LNCAP (cell line): ENCODE results near the gene KRTAP8-1.

Experiments
- TF ChIP-seq, protein P1 (sequence below): fragments of 450-650 bp; IDR thresholded peaks from 2 replicates; pipeline ENCODE4 v1.5.1; 2017; ENCODE audit warnings: mild to moderate bottlenecking

The KRTAP8-1 gene

DNA sequence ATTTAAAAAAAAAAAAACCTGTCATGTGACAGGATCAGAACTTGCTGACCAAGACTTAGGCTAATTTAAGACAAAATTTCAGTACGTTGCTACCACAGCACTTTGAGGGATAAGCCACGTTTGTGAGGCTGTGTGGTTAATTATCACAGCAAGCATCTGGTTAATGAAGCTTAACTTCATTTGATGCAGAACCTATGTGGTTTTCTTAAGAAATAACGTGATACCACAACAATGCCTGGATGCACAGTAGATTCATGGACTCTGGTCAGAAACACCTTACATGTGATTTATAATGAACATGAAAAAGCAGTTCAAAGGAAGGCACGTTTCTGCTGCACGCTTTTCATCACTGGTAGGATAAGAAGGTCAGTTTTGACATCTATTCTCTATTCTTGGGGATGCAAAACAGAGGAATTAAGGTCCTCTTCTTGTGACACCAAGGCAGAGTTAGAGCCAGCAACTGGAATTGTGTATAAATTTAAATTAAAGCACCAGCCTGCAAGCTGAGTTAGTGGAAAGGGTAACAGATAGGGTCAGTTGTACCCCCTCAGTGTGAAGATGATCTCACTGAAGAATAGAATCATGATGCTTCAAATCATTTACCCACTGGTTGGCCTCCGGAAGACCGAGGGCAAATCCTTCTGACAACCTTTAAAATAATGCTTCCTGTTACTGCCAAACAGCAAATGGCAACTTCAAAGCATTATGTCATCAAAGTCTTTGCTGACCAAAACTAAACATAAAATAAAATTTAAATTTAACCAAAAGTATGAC lies 6.0 kb upstream of the KRTAP8-1 start:
- TF ChIP-seq, protein P1, sequence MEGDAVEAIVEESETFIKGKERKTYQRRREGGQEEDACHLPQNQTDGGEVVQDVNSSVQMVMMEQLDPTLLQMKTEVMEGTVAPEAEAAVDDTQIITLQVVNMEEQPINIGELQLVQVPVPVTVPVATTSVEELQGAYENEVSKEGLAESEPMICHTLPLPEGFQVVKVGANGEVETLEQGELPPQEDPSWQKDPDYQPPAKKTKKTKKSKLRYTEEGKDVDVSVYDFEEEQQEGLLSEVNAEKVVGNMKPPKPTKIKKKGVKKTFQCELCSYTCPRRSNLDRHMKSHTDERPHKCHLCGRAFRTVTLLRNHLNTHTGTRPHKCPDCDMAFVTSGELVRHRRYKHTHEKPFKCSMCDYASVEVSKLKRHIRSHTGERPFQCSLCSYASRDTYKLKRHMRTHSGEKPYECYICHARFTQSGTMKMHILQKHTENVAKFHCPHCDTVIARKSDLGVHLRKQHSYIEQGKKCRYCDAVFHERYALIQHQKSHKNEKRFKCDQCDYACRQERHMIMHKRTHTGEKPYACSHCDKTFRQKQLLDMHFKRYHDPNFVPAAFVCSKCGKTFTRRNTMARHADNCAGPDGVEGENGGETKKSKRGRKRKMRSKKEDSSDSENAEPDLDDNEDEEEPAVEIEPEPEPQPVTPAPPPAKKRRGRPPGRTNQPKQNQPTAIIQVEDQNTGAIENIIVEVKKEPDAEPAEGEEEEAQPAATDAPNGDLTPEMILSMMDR = no peak

DNA sequence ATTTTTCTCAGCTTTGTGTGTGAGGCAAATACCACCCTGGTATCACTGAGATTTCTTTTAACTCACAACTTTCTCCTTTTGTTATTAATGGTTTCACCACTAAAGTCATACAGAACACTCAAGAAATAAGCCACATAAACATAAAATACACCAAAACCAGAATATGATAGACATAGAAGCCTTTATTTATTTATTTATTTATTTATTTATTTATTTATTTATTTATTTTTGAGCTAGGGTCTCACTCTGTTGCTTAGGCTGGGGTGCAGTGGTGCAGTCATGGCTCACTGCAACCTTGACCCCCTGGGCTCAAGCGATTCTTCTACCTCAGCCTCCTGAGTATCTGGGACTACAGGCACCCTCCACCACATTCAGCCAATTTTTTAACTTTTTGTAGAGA lies 12.5 kb downstream of the KRTAP8-1 start:
- TF ChIP-seq, protein P1 = no peak

DNA sequence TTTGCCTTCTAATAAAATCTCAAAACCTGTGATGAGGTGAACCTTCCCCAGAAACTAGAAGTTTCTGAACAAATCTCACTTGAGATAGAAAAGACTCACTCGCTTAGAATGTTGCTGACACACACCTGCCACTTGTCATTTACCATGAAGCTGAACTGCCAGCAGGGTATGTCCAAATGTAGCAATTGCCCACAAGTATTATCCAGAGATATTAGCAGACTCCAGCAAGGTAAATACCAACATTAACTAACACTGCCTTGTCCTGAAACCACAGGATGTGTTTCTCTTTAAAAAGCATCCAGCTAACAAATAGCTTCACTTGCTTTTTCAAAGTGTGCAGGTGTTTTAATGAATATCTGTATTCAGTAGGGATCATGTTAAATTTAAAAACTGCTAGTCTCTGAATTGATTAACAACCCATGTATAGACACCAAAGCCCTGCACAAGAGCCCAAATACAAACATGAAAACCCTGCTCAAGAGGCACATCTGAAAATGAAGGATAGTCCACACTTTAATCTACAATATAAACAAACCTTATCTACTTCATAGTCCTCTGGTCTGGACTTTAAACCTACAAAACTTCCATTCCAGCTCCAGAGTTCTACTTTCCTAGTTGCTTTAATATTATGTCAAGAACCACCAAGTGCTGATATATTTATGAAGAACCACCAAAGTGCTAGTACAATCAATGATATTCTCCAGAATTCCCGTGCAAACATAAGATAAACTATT lies 19.3 kb downstream of the KRTAP8-1 start:
- TF ChIP-seq, protein P1 = no peak

DNA sequence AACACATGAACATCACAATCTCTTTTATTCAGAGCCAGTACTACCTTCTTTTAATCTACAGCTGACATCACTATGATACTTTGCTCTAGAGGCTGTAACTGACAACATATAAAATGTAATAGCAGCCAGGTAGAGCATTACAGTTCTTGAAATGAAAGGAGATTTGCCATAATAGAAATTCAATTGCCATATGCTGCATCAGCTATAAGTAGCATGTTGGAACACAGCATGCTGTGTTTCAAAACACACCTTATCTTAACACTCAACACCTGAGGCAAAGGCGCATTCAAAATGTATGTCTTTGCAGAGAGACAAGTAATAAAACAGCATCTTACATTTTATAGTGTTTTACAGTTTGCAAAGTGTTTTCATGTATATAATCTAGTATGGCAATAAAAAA lies 33.8 kb downstream of the KRTAP8-1 start:
- TF ChIP-seq, protein P1 = no peak

DNA sequence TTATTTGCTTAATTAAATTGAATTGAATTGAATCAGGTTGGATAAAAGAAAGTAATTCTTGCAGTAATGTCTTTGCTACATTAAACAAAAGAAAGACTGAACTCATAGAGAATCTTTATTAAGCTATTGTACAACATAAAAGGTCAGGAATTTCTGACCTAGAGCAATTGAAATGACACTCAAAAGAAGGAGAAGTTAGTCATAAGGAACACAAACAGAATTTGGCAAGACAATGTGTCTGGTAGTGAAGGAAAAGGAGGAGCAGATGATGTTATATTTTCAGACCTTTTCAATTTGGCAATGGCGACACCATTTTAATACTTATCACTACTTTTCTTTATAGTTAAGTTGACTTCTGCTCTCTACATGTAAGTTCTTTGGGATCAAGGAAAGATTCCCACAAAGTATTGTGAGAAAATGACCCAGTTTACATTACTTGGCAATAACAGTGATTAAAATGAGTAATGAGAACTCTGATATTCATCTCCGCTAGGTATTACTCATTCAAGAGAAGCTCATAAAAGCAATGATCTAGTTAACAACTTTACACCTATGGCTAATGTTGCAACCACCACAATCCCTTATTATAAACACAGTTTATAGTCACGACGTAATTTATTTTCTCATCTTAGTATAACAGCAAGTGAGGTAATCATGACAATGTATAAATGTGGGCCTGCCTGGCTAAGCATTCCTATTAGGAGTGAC lies 43.2 kb downstream of the KRTAP8-1 start:
- TF ChIP-seq, protein P1 = no peak
